Prostate gland (tissue), 2 donors: Measurements from ENCODE around the gene BARHL2. TPM values are rescaled to one million over a fixed set of nuclear protein-coding genes. Genes with fewer than 3 reads are reported as not detected.

Source experiments
- DNase-seq: peaks from one replicate; pipeline ENCODE4 v3.0.0-alpha.2; 2019; ENCODE audit warnings: low spot score
- H3K27ac ChIP-seq, 2 donors: fragments of 200-600 bp; sonication (generic); 2 replicates each; pipeline ENCODE4 v1.5.1; 2017 to 2019
- H3K27me3 ChIP-seq: fragments of 200-600 bp; sonication (generic); replicated peaks from 2 replicates; pipeline ENCODE4 v1.5.1; 2019; ENCODE audit not compliant: insufficient read depth
- H3K36me3 ChIP-seq, 2 donors: fragments of 200-600 bp; sonication (generic); 1 replicate in 1 of 2; 2 replicates in 1 of 2; pipeline versions ENCODE4 v1.5.1 to v1.8.1; 2017 to 2019
- H3K4me1 ChIP-seq: fragments of 200-600 bp; sonication (generic); replicated peaks from 2 replicates; pipeline ENCODE4 v1.5.1; 2019
- H3K4me3 ChIP-seq, 2 donors: fragments of 200-600 bp; sonication (generic); 2 replicates each; pipeline ENCODE4 v1.5.1; 2017 to 2019
- H3K9me3 ChIP-seq: fragments of 200-600 bp; sonication (generic); 2 replicates; pipeline ENCODE4 v1.5.1; 2017
- CTCF ChIP-seq, 4 experiments: fragments of 200-600 bp in 2 of 4; fragments of 450-650 bp in 2 of 4; sonication (generic) in 2 of 4; IDR thresholded peaks; 1 replicate in 3 of 4; 2 replicates in 1 of 4; pipeline ENCODE4 v1.5.1; 2016 to 2019; ENCODE audit warnings: antibody characterized with exemption in 4 of 4, mild to moderate bottlenecking in 2 of 4, moderate library complexity in 2 of 4
- POLR2A ChIP-seq: fragments of 450-650 bp; IDR thresholded peaks from one replicate; pipeline ENCODE4 v1.6.1; 2016; ENCODE audit warnings: antibody characterized with exemption, mild to moderate bottlenecking
- POLR2AphosphoS5 ChIP-seq: sonication (generic); formaldehyde crosslinking; IDR thresholded peaks from one replicate; pipeline ENCODE4 v1.6.1; 2017; ENCODE audit warnings: antibody characterized with exemption
- WGBS: methylation state at CpG from one replicate; pipeline ENCODE4 v1.1.5; 2018; 5-methylcytosine and 5-hydroxymethylcytosine counted together
- intact Hi-C: fragments of 100-400 bp; cut with DNase I; formaldehyde crosslinking; loops from one replicate; pipeline ENCODE4 v1.14.2; 2022
- total RNA-seq, 2 donors: library from RNA; depleted of rRNA; stranded (reverse); fragments of >200 nt; gene quantifications; one replicate each; pipeline ENCODE4 v1.1.0, GENCODE V29; 2016

Gene BARHL2
- total RNA-seq, 2 donors from 2014 or later = 1.9 TPM; not detected in 1

GRCh38 chr1:90687747-90688146 lies 29.4 kb downstream of the BARHL2 start:
- H3K9me3 ChIP-seq = no peaks in the 10 kb centered on the region
- TF ChIP-seq POLR2AphosphoS5 (no peak), POLR2A (no peak), CTCF (IDR thresholded peaks at IDR 0.05) (no peak)
- no peak for DNase-seq
- intact Hi-C loops = no loop called here
- H3K27ac ChIP-seq = no peak overlapping the region
- no peaks in the 10 kb centered on the region for H3K4me1 ChIP-seq
- no peaks in the 10 kb centered on the region for H3K36me3 ChIP-seq
- no peak overlapping the region for H3K4me3 ChIP-seq
- WGBS = 72% methylated on average over 3 of the region's 3 CpGs
- H3K27me3 ChIP-seq = no peaks in the 10 kb centered on the region

- DNase-seq = no peak
- Histone ChIP-seq H3K9me3 (no peaks in the 10 kb centered on the region), H3K36me3 (no peaks in the 10 kb centered on the region), H3K4me1 (no peaks in the 10 kb centered on the region), H3K4me3 (no peak overlapping the region), H3K27ac (no peak overlapping the region), H3K27me3 (no peaks in the 10 kb centered on the region)
- TF ChIP-seq POLR2A (no peak), POLR2AphosphoS5 (no peak), CTCF (IDR thresholded peaks at IDR 0.05) (no peak)
- 90% methylated on average over 1 of the region's 1 CpG for WGBS
- intact Hi-C loops = no loop called here
These were observed 41.8 kb downstream of the BARHL2 start for GRCh38 chr1:90675161-90675847.

DNA sequence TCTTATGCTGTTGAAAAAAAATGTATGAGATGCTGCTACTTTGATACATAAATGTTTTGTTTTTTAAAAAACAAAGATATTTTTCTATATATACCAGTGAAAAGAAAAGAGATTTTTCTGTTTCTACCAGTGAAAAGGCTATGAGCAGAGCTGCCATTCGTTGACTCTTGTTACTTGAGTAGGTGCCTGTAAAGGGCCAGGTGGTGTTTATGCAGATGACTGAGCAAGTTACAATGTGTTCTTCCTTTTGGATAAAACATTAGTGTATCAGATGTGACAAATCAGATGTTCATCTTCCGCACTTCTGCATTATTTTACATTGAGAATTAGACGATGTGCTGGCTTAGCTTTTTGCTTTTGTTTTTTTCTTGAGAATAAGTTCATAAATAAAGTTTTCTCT lies 45.4 kb downstream of the BARHL2 start:
- H3K9me3 ChIP-seq = no peaks in the 10 kb centered on the region
- no peaks in the 10 kb centered on the region for H3K4me1 ChIP-seq
- no peak for DNase-seq
- TF ChIP-seq POLR2AphosphoS5 = no peak
- no peak for TF ChIP-seq POLR2A
- no peak for TF ChIP-seq CTCF (IDR thresholded peaks at IDR 0.05)
- intact Hi-C loops = no loop called here
- no peak overlapping the region for H3K4me3 ChIP-seq
- no peaks in the 10 kb centered on the region for H3K36me3 ChIP-seq
- 58% methylated on average over 3 of the region's 3 CpGs for WGBS
- H3K27ac ChIP-seq = no peak overlapping the region
- no peaks in the 10 kb centered on the region for H3K27me3 ChIP-seq

DNA sequence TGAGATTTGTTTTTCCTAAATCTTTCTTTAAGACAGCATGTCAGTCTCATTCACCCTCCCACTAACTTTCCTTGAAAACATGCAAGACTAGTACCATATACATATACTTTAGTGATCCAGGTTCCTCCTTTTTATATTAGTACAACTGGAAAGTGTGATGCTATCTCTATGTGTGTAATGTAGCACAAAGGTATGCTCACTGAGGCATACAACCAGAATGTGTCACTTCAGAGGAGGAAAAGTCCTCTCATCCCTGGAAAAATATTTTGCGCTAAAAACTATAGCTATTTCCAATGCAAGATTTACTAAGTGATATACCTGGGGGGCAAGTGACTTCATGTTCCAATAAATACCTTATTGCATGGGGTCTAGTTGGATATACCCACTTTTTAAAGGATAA lies 45.9 kb downstream of the BARHL2 start:
- intact Hi-C loops = no loop called here
- Histone ChIP-seq H3K27me3 (no peaks in the 10 kb centered on the region), H3K27ac (no peak overlapping the region), H3K4me1 (no peaks in the 10 kb centered on the region), H3K9me3 (no peaks in the 10 kb centered on the region), H3K36me3 (no peaks in the 10 kb centered on the region), H3K4me3 (no peak overlapping the region)
- WGBS = 100% methylated on average over 1 of the region's 1 CpG
- no peak for DNase-seq
- TF ChIP-seq CTCF (IDR thresholded peaks at IDR 0.05) (no peak), POLR2A (no peak), POLR2AphosphoS5 (no peak)
